Measurements from ENCODE around the gene PTK7. TPM values are rescaled to one million over a fixed set of nuclear protein-coding genes. Genes with fewer than 3 reads are reported as not detected.

Gene PTK7
- total RNA-seq, 1 experiment from 2014 or later: 105 TPM

DNA sequence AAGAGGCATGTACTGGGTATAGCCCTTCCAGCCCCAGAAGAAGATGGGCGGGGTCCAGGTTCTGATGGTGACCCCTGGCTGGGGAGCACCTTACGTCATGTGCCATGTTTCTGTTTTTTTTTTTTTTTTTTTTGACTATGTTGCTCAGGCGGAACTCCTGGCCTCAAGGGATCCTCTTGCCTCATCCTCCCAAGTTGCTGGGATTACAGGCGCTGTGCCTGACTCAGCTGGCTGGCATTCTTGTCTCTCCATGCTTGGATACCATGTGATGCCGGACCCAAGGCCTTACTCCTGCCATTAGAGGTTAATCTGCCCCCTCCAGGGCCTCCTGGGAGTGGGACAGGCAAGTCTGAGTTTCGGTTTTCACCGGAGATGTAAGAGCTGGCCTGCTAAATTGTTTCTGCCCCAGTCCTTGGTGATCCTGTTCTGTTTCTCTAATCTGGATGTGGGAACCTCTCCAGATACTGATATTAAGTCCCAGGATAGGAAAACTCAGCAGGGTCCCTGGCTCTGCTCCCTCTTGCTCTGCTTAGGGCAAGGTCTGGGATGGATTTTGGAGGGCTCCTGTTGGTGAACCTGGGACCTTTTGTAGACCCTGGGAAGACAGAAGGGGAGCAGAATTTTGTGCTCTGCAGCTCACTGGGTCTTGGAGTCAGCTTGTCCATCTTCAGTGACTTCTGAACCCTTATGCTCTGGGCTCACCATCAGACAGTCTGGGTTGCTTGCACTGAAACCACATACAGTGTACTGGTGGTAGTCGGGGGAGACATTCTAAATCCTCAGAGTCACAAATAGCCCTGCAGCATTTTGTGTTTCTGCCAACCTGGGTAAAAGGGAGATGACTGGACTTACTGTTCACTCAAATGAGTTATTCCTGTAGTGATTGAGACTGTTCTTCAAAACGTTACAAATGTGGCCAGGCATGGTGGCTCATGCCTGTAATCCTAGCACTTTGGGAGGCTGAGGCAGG, 45.1 kb downstream of the PTK7 start:
- Histone ChIP-seq H3K79me2 (ENCODE audit: insufficient read depth, low read length) (peaks cover 61% of the 10 kb centered on the region), H3K27me3 (ENCODE audit: insufficient read depth, low read length) (no peaks in the 10 kb centered on the region), H3K9ac (ENCODE audit: low read length) (peak overlapping the region; percentile 34), H3K9me3 (ENCODE audit: control insufficient read depth in 1 of 2, insufficient read depth in 1 of 2, low read depth in 1 of 2, low read length in 2 of 2) (no peaks in the 10 kb centered on the region), H2AFZ (ENCODE audit: low read depth, low read length, poor library complexity, severe bottlenecking) (no peak overlapping the region), H4K20me1 (ENCODE audit: insufficient read depth) (no peaks in the 10 kb centered on the region; the same call in 1 of the 2 replicates), H3K36me3 (ENCODE audit: control insufficient read depth in 1 of 2, insufficient read depth in 2 of 2, low read length in 2 of 2) (no peaks in the 10 kb centered on the region), H3K4me1 (ENCODE audit: control insufficient read depth in 1 of 2, insufficient read depth in 2 of 2, low read length in 2 of 2) (peaks cover 61 to 73% of the 10 kb centered on the region in 2 experiments), H3K27ac (ENCODE audit: low read depth, low read length) (peak overlapping the region; percentile 47), H3K9me2 (ENCODE audit: insufficient read depth) (no peaks in the 10 kb centered on the region), H3K4me3 (replicated peaks in 1 of 2; ENCODE audit: low read depth in 1 of 2, low read length in 2 of 2) (peak overlapping the region in 1 of 2 experiments; percentile 16; a peak in 1 of 4 replicates), H3K4me2 (ENCODE audit: low read length) (peak overlapping the region; percentile 73)
- RAD21 ChIA-PET (ENCODE audit: low non-redundant PET in 1 of 2, low total read pairs in 2 of 2, uncharacterized antibody in 2 of 2, unreplicated experiment in 2 of 2): interaction anchor here in 1 of 2 experiments (0.6 kb wide), 1 partner anchor 26 kb away, joined by 3 read pairs; no protein-coding TSS in a partner anchor
- ATAC-seq (peak; percentile 77), DNase-seq (ENCODE audit: low read depth, low spot score) (peak; percentile 44)
- intact Hi-C loops (cut with micrococcal nuclease): loop anchor here (5.0 kb wide), 1 partner anchor 44 kb away; the partner anchor contains the start of gene PTK7
- TF ChIP-seq CBX3 (IDR thresholded peaks at IDR 0.05; ENCODE audit: low read depth) (no peak), YY1 (IDR thresholded peaks at IDR 0.05; ENCODE audit: extremely low read depth, insufficient replicate concordance, low read depth, low read length) (no peak), SRF (IDR thresholded peaks at IDR 0.05; ENCODE audit: low read depth) (no peak), EGR1 (IDR thresholded peaks at IDR 0.05; ENCODE audit: low read depth) (no peak), SP1 (IDR thresholded peaks at IDR 0.05; ENCODE audit: low read depth) (peak; percentile 23; the same call in 1 of the 2 replicates), JUND (IDR thresholded peaks at IDR 0.05) (peak; percentile 40; the same call in 1 of the 2 replicates)
- TF ChIP-seq, protein P1, sequence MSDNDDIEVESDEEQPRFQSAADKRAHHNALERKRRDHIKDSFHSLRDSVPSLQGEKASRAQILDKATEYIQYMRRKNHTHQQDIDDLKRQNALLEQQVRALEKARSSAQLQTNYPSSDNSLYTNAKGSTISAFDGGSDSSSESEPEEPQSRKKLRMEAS (IDR thresholded peaks at IDR 0.05): peak; percentile 68; the same call in 1 of the 2 replicates
- POLR2A ChIA-PET: interaction anchor here (0.8 to 1.4 kb wide), 2 partner anchors 16 to 67 kb away, joined by 3 to 4 read pairs; partner anchors contain the start of gene CUL7
- CTCF ChIA-PET: interaction anchor here (0.7 kb wide), 1 partner anchor 9 kb away, joined by 3 read pairs; no protein-coding TSS in a partner anchor
- BruUV-seq (replicated peaks): no TSS peak

GRCh38 chr6:43122146-43122545, 46.0 kb downstream of the PTK7 start:
- Histone ChIP-seq H3K27ac (ENCODE audit: low read depth, low read length) (peak overlapping the region; percentile 61; the same call in 1 of the 2 replicates), H3K79me2 (ENCODE audit: insufficient read depth, low read length) (peaks cover 60% of the 10 kb centered on the region), H3K9ac (ENCODE audit: low read length) (no peak overlapping the region), H3K4me3 (replicated peaks in 1 of 2; ENCODE audit: low read depth in 1 of 2, low read length in 2 of 2) (no peak overlapping the region), H4K20me1 (ENCODE audit: insufficient read depth) (no peaks in the 10 kb centered on the region; the same call in 1 of the 2 replicates), H3K27me3 (ENCODE audit: insufficient read depth, low read length) (no peaks in the 10 kb centered on the region), H3K9me2 (ENCODE audit: insufficient read depth) (no peaks in the 10 kb centered on the region), H3K9me3 (ENCODE audit: control insufficient read depth in 1 of 2, insufficient read depth in 1 of 2, low read depth in 1 of 2, low read length in 2 of 2) (no peaks in the 10 kb centered on the region), H3K4me1 (ENCODE audit: control insufficient read depth in 1 of 2, insufficient read depth in 2 of 2, low read length in 2 of 2) (peaks cover 70 to 82% of the 10 kb centered on the region in 2 experiments), H2AFZ (ENCODE audit: low read depth, low read length, poor library complexity, severe bottlenecking) (no peak overlapping the region), H3K4me2 (ENCODE audit: low read length) (peak overlapping the region; percentile 73), H3K36me3 (ENCODE audit: control insufficient read depth in 1 of 2, insufficient read depth in 2 of 2, low read length in 2 of 2) (no peaks in the 10 kb centered on the region)
- ChIA-PET CTCF (no interaction called here), POLR2A (no interaction called here), RAD21 (ENCODE audit: low non-redundant PET in 1 of 2, low total read pairs in 2 of 2, uncharacterized antibody in 2 of 2, unreplicated experiment in 2 of 2) (no interaction called here)
- no TSS peak for BruUV-seq (replicated peaks)
- ATAC-seq: no peak
- intact Hi-C loops (cut with micrococcal nuclease): loop anchor here (5.0 kb wide), 1 partner anchor 45 kb away; the partner anchor contains the start of gene PTK7
- DNase-seq (ENCODE audit: low read depth, low spot score): no peak
- TF ChIP-seq REST (IDR thresholded peaks at IDR 0.05; ENCODE audit: low read depth) (no peak), EZH2phosphoT487 (IDR thresholded peaks at IDR 0.05; ENCODE audit: borderline replicate concordance) (no peak), ZNF274 (IDR thresholded peaks at IDR 0.05; ENCODE audit: low read depth, low read length) (no peak), YY1 (IDR thresholded peaks at IDR 0.05; ENCODE audit: extremely low read depth, insufficient replicate concordance, low read depth, low read length) (no peak), ZFX (IDR thresholded peaks at IDR 0.05) (no peak), POLR2A (IDR thresholded peaks at IDR 0.05; ENCODE audit: borderline replicate concordance, extremely low read depth, insufficient read depth, insufficient read length) (no peak), EGR1 (IDR thresholded peaks at IDR 0.05; ENCODE audit: low read depth) (no peak), CBX3 (IDR thresholded peaks at IDR 0.05; ENCODE audit: low read depth) (no peak), FOSL1 (IDR thresholded peaks at IDR 0.05; ENCODE audit: low read depth) (no peak), SP1 (IDR thresholded peaks at IDR 0.05; ENCODE audit: low read depth) (no peak)
